Smooth muscle cell (in vitro differentiated cells): ENCODE results near the gene RB1. TPM values are rescaled to one million over a fixed set of nuclear protein-coding genes. Genes with fewer than 3 reads are reported as not detected.

Experiments
- DNase-seq: peaks from one replicate; lab custom pipeline; 2025; ENCODE audit not compliant: unreplicated experiment; lab: John Stamatoyannopoulos, UW
- H2AFZ ChIP-seq: fragments of 200-600 bp; sonication (generic); 2 replicates; pipeline ENCODE4 v1.6.0; 2016; ENCODE audit warnings: antibody characterized with exemption, low read depth, mild to moderate bottlenecking
- H3F3A ChIP-seq: fragments of 200-600 bp; sonication (generic); 2 replicates; pipeline ENCODE4 v1.6.0; 2017; ENCODE audit warnings: antibody characterized with exemption, low read depth
- H3K27ac ChIP-seq: fragments of 200-600 bp; sonication (generic); 2 replicates; pipeline ENCODE4 v1.5.1; 2016; ENCODE audit warnings: low read depth, mild to moderate bottlenecking
- H3K27me3 ChIP-seq: fragments of 200-600 bp; sonication (generic); 2 replicates; pipeline ENCODE4 v1.6.1; 2016; ENCODE audit warnings: low read depth, mild to moderate bottlenecking
- H3K36me3 ChIP-seq: fragments of 200-600 bp; sonication (generic); 2 replicates; pipeline ENCODE4 v1.5.1; 2016; ENCODE audit warnings: low read depth
- H3K4me1 ChIP-seq: fragments of 200-600 bp; sonication (generic); 2 replicates; pipeline ENCODE4 v1.5.1; 2016; ENCODE audit warnings: low read depth
- H3K4me2 ChIP-seq: fragments of 200-600 bp; sonication (generic); 2 replicates; pipeline ENCODE4 v1.6.0; 2016; ENCODE audit warnings: mild to moderate bottlenecking
- H3K4me3 ChIP-seq: fragments of 200-600 bp; sonication (generic); 2 replicates; pipeline ENCODE4 v1.5.1; 2016; ENCODE audit warnings: mild to moderate bottlenecking
- H3K79me2 ChIP-seq: fragments of 200-600 bp; sonication (generic); 2 replicates; pipeline ENCODE4 v1.6.0; 2016; ENCODE audit warnings: low read depth, mild to moderate bottlenecking
- H3K9ac ChIP-seq: fragments of 200-600 bp; sonication (generic); 2 replicates; pipeline ENCODE4 v1.6.0; 2016; ENCODE audit warnings: low read depth
- H3K9me3 ChIP-seq: fragments of 200-600 bp; sonication (generic); replicated peaks from 2 replicates; pipeline ENCODE4 v1.5.1; 2016; ENCODE audit warnings: low read depth
- H4K20me1 ChIP-seq: fragments of 200-600 bp; sonication (generic); 2 replicates; pipeline ENCODE4 v1.6.0; 2016; ENCODE audit warnings: low read depth
- CTCF ChIP-seq: fragments of 200-600 bp; sonication (generic); IDR thresholded peaks from 2 replicates; pipeline ENCODE4 v1.5.1; 2017; ENCODE audit warnings: borderline replicate concordance, mild to moderate bottlenecking, antibody characterized with exemption; ENCODE audit not compliant: insufficient read depth, poor library complexity, severe bottlenecking
- WGBS: methylation state at CpG from one replicate; pipeline ENCODE4 v1.1.7; 2016; ENCODE audit warnings: low lambda C conversion rate; 5-methylcytosine and 5-hydroxymethylcytosine counted together
- polyA plus RNA-seq: library from polyadenylated mRNA; unstranded; fragments of >200 nt; fragmentation: Nextera tagmentation; extraction: Ambion mirVana; gene quantifications from 2 replicates; pipeline ENCODE4 v1.2.1, GENCODE V29; 2016
- total RNA-seq: library from RNA; depleted of rRNA; stranded (reverse); fragments of >200 nt; gene quantifications from 2 replicates; pipeline ENCODE4 v1.2.3, GENCODE V29; 2014

Gene RB1
- total and polyA plus RNA-seq, 2 experiments from 2014 or later = 12.5 to 40.2 TPM

GRCh38 chr13:48478391-48478790 lies 174.8 kb downstream of the RB1 start:
- no peak for TF ChIP-seq CTCF
- no peaks in the 10 kb centered on the region for H3K79me2 ChIP-seq
- H3K36me3 ChIP-seq = peaks cover 4% of the 10 kb centered on the region
- no peak overlapping the region for H3K9ac ChIP-seq
- no peaks in the 10 kb centered on the region for H3K27me3 ChIP-seq
- no peak overlapping the region for H2AFZ ChIP-seq
- no peak overlapping the region for H3K27ac ChIP-seq
- no peaks in the 10 kb centered on the region for H3F3A ChIP-seq
- H4K20me1 ChIP-seq = no peaks in the 10 kb centered on the region
- H3K4me3 ChIP-seq = no peak overlapping the region
- DNase-seq = no peak
- H3K9me3 ChIP-seq = no peaks in the 10 kb centered on the region
- H3K4me1 ChIP-seq = no peaks in the 10 kb centered on the region
- 65% methylated on average over 1 of the region's 1 CpG for WGBS
- no peak overlapping the region for H3K4me2 ChIP-seq

GRCh38 chr13:48483575-48483974 lies 180.0 kb downstream of the RB1 start:
- Histone ChIP-seq H3F3A (no peaks in the 10 kb centered on the region), H3K36me3 (peaks cover 4% of the 10 kb centered on the region), H3K79me2 (no peaks in the 10 kb centered on the region), H4K20me1 (no peaks in the 10 kb centered on the region), H2AFZ (no peak overlapping the region), H3K4me2 (no peak overlapping the region), H3K27ac (no peak overlapping the region), H3K4me1 (no peaks in the 10 kb centered on the region), H3K4me3 (no peak overlapping the region), H3K9ac (no peak overlapping the region), H3K9me3 (no peaks in the 10 kb centered on the region), H3K27me3 (no peaks in the 10 kb centered on the region)
- no peak for TF ChIP-seq CTCF
- DNase-seq = no peak
- WGBS = 88% methylated on average over 3 of the region's 3 CpGs

- no peak for TF ChIP-seq CTCF
- no peaks in the 10 kb centered on the region for H3K27me3 ChIP-seq
- no peak overlapping the region for H3K4me2 ChIP-seq
- H3K36me3 ChIP-seq = no peaks in the 10 kb centered on the region
- no peak overlapping the region for H3K4me3 ChIP-seq
- no peak overlapping the region for H3K27ac ChIP-seq
- H3K79me2 ChIP-seq = no peaks in the 10 kb centered on the region
- no peaks in the 10 kb centered on the region for H4K20me1 ChIP-seq
- H3F3A ChIP-seq = no peaks in the 10 kb centered on the region
- no peaks in the 10 kb centered on the region for H3K9me3 ChIP-seq
- no peak overlapping the region for H2AFZ ChIP-seq
- no peaks in the 10 kb centered on the region for H3K4me1 ChIP-seq
- no peak overlapping the region for H3K9ac ChIP-seq
- 93% methylated on average over 3 of the region's 3 CpGs for WGBS
- no peak for DNase-seq
Observed at GRCh38 chr13:48485432-48485831, 181.9 kb downstream of the RB1 start.

- H3K4me1 ChIP-seq = no peaks in the 10 kb centered on the region
- no peak overlapping the region for H3K4me2 ChIP-seq
- H3K9ac ChIP-seq = no peak overlapping the region
- H3F3A ChIP-seq = no peaks in the 10 kb centered on the region
- no peak overlapping the region for H3K4me3 ChIP-seq
- no peaks in the 10 kb centered on the region for H3K36me3 ChIP-seq
- no peak for DNase-seq
- H3K79me2 ChIP-seq = no peaks in the 10 kb centered on the region
- no peaks in the 10 kb centered on the region for H3K9me3 ChIP-seq
- H3K27ac ChIP-seq = no peak overlapping the region
- TF ChIP-seq CTCF = no peak
- no peaks in the 10 kb centered on the region for H4K20me1 ChIP-seq
- H3K27me3 ChIP-seq = no peaks in the 10 kb centered on the region
- H2AFZ ChIP-seq = no peak overlapping the region
Observed at GRCh38 chr13:48486362-48486761, 182.8 kb downstream of the RB1 start.
